MM.1S (cell line): ENCODE measurements around the gene TRIOBP.
"Not testable (repeated sequence)": the region's sequence is repeated elsewhere in the genome, so short reads cannot be mapped to it uniquely, and the experiment has no call there.

ENCODE experiments used
- DNase-seq: peaks from one replicate; pipeline ENCODE4 v3.0.0-alpha.2; 2015
- H2AFZ ChIP-seq: fragments of 300-600 bp; sonication (generic); 2 replicates; pipeline ENCODE4 v1.6.0; 2016; ENCODE audit warnings: antibody characterized with exemption, low read length
- H3F3A ChIP-seq: fragments of 300-600 bp; sonication (generic); 2 replicates; pipeline ENCODE4 v1.6.1; 2016; ENCODE audit warnings: mild to moderate bottlenecking, antibody characterized with exemption, low read length, moderate library complexity, mixed read lengths; ENCODE audit not compliant: insufficient read depth
- H3K27ac ChIP-seq: fragments of 300-600 bp; sonication (generic); 2 replicates; pipeline ENCODE4 v1.5.1; 2016; ENCODE audit warnings: mild to moderate bottlenecking, low read length
- H3K27me3 ChIP-seq: fragments of 300-600 bp; sonication (generic); replicated peaks from 2 replicates; pipeline ENCODE4 v1.6.0; 2016; ENCODE audit warnings: low read length; ENCODE audit not compliant: insufficient read depth
- H3K36me3 ChIP-seq: fragments of 300-600 bp; sonication (generic); replicated peaks from 2 replicates; pipeline ENCODE4 v1.6.1; 2016; ENCODE audit warnings: mild to moderate bottlenecking, low read length, mixed read lengths; ENCODE audit not compliant: insufficient read depth
- H3K4me1 ChIP-seq: fragments of 300-600 bp; sonication (generic); 2 replicates; pipeline ENCODE4 v1.6.1; 2016; ENCODE audit warnings: low read length, mixed read lengths
- H3K4me2 ChIP-seq: fragments of 300-600 bp; sonication (generic); 2 replicates; pipeline ENCODE4 v1.6.0; 2016; ENCODE audit warnings: low read depth, low read length
- H3K4me3 ChIP-seq: fragments of 300-600 bp; sonication (generic); 2 replicates; pipeline ENCODE4 v1.5.1; 2016; ENCODE audit warnings: low read length, mixed read lengths
- H3K79me2 ChIP-seq: fragments of 300-600 bp; sonication (generic); 2 replicates; pipeline ENCODE4 v1.6.1; 2016; ENCODE audit warnings: mixed run types, low read length, mixed read lengths
- H3K9ac ChIP-seq: fragments of 300-600 bp; sonication (generic); 2 replicates; pipeline ENCODE4 v1.6.1; 2016; ENCODE audit warnings: low read length, mixed read lengths
- H3K9me2 ChIP-seq: fragments of 300-600 bp; sonication (generic); replicated peaks from 2 replicates; pipeline ENCODE4 v1.6.1; 2016; ENCODE audit warnings: mild to moderate bottlenecking, low read length, mixed read lengths; ENCODE audit not compliant: insufficient read depth
- H3K9me3 ChIP-seq: fragments of 300-600 bp; sonication (generic); replicated peaks from 2 replicates; pipeline ENCODE4 v1.6.1; 2016; ENCODE audit warnings: mild to moderate bottlenecking, low read length, mixed read lengths; ENCODE audit not compliant: insufficient read depth
- H4K20me1 ChIP-seq: fragments of 300-600 bp; sonication (generic); 2 replicates; pipeline ENCODE4 v1.6.1; 2016; ENCODE audit warnings: mild to moderate bottlenecking, low read length, moderate library complexity, mixed read lengths; ENCODE audit not compliant: insufficient read depth
- CTCF ChIP-seq: fragments of 300-600 bp; sonication (generic); IDR thresholded peaks from 2 replicates; pipeline ENCODE4 v1.5.1; 2016; ENCODE audit warnings: antibody characterized with exemption, low read length, mixed read lengths
- EZH2 ChIP-seq: fragments of 300-600 bp; sonication (generic); optimal IDR thresholded peaks from 2 replicates; pipeline ENCODE3; 2017; ENCODE audit warnings: low read depth, mild to moderate bottlenecking, antibody characterized with exemption, low read length, mixed read lengths
- EZH2phosphoT487 ChIP-seq: fragments of 300-600 bp; sonication (generic); IDR thresholded peaks from 2 replicates; pipeline ENCODE4 v1.6.1; 2018; ENCODE audit warnings: antibody characterized with exemption, low read length

TRIOBP gene

GRCh38 chr22:37690901-37691504 is 5.8 kb upstream of the TRIOBP start:
- H4K20me1 ChIP-seq: no peaks in the 10 kb centered on the region
- 0 out of 2 replicates have a peak, but pooled peaks cover 6% of the 10 kb centered on the region for H3F3A ChIP-seq
- no peak overlapping the region for H3K9ac ChIP-seq
- H3K4me1 ChIP-seq: peaks cover under 1% of the 10 kb centered on the region; the same call in 1 of the 2 replicates
- no peak overlapping the region for H3K27ac ChIP-seq
- no peak overlapping the region for H3K4me2 ChIP-seq
- no peak overlapping the region for H2AFZ ChIP-seq
- H3K9me2 ChIP-seq: no peaks in the 10 kb centered on the region
- no peak for DNase-seq
- H3K36me3 ChIP-seq: no peaks in the 10 kb centered on the region
- no peaks in the 10 kb centered on the region for H3K27me3 ChIP-seq
- H3K9me3 ChIP-seq: no peaks in the 10 kb centered on the region
- no peak for TF ChIP-seq CTCF
- TF ChIP-seq EZH2phosphoT487: no peak
- no peak for TF ChIP-seq EZH2
- H3K79me2 ChIP-seq: peaks cover 26% of the 10 kb centered on the region
- H3K4me3 ChIP-seq: no peak overlapping the region

- Histone ChIP-seq H3K4me1 (no peaks in the 10 kb centered on the region), H2AFZ (no peak overlapping the region), H3K9ac (no peak overlapping the region), H3F3A (0 out of 2 replicates have a peak, but pooled peaks cover 6% of the 10 kb centered on the region), H3K4me2 (no peak overlapping the region), H4K20me1 (no peaks in the 10 kb centered on the region), H3K27me3 (no peaks in the 10 kb centered on the region), H3K9me3 (no peaks in the 10 kb centered on the region), H3K36me3 (no peaks in the 10 kb centered on the region), H3K9me2 (no peaks in the 10 kb centered on the region), H3K27ac (no peak overlapping the region), H3K79me2 (peaks cover 11% of the 10 kb centered on the region), H3K4me3 (no peak overlapping the region)
- no peak for DNase-seq
- no peak for TF ChIP-seq EZH2phosphoT487
- TF ChIP-seq EZH2: no peak
- no peak for TF ChIP-seq CTCF
Observed at GRCh38 chr22:37692627-37693285, 4.1 kb upstream of the TRIOBP start.

- not testable (repeated sequence) for DNase-seq, H2AFZ ChIP-seq, H3K4me2 ChIP-seq, H3K9me2 ChIP-seq, H3K79me2 ChIP-seq, H3K27ac ChIP-seq, H3K4me3 ChIP-seq, H3K9me3 ChIP-seq, H3K36me3 ChIP-seq, H3K27me3 ChIP-seq, H3F3A ChIP-seq, H3K9ac ChIP-seq, H4K20me1 ChIP-seq, H3K4me1 ChIP-seq
Observed at GRCh38 chr22:37694131-37694530, 2.7 kb upstream of the TRIOBP start.

GRCh38 chr22:37696260-37696656 is 590 bp upstream of the TRIOBP start:
- not testable (repeated sequence) for H3K27me3 ChIP-seq, H3K79me2 ChIP-seq, H3K9me3 ChIP-seq, H3K9me2 ChIP-seq, H3K4me1 ChIP-seq, H3K36me3 ChIP-seq, H2AFZ ChIP-seq, H3K9ac ChIP-seq, H3K27ac ChIP-seq, H3K4me3 ChIP-seq, DNase-seq, H3F3A ChIP-seq, H4K20me1 ChIP-seq
- peak overlapping the region; percentile 73 for H3K4me2 ChIP-seq
